ENCODE measurements around the gene TUBB2B.

Gene TUBB2B
- total RNA-seq, result 0.63 to 1.2 reads per million in 2 donors

GRCh38 chr6:3227363-3228045, at the start of gene TUBB2B:
Gene TUBB2B (minus strand): TSS chr6:3227653. CDS start chr6:3227543, 110 bp downstream.
- DNase-seq, result no peak

- DNase-seq, result no peak
Observed at GRCh38 chr6:3277251-3277650, 49.8 kb upstream of the TUBB2B start.

GRCh38 chr6:3276174-3277167, 49.0 kb upstream of the TUBB2B start:
- no peak for DNase-seq

GRCh38 chr6:3273707-3274521, 46.5 kb upstream of the TUBB2B start:
- no peak for DNase-seq

- no peak for DNase-seq
Observed at GRCh38 chr6:3272911-3273547, 45.6 kb upstream of the TUBB2B start.

- no peak for DNase-seq
Observed at GRCh38 chr6:3271756-3272155, 44.3 kb upstream of the TUBB2B start.

GRCh38 chr6:3270258-3270657, 42.8 kb upstream of the TUBB2B start:
- DNase-seq, result no peak

- DNase-seq, result no peak
Observed at GRCh38 chr6:3269281-3269975, 42.0 kb upstream of the TUBB2B start.

- no peak for DNase-seq
Observed at GRCh38 chr6:3268680-3269079, 41.2 kb upstream of the TUBB2B start.

- DNase-seq, result no peak
Observed at GRCh38 chr6:3267162-3267561, 39.7 kb upstream of the TUBB2B start.

- DNase-seq, result no peak
Observed at GRCh38 chr6:3266170-3266569, 38.7 kb upstream of the TUBB2B start.

- DNase-seq, result no peak
Observed at GRCh38 chr6:3265671-3266070, 38.2 kb upstream of the TUBB2B start.

GRCh38 chr6:3264356-3264755, 36.9 kb upstream of the TUBB2B start:
- DNase-seq, result no peak

GRCh38 chr6:3263096-3263495, 35.6 kb upstream of the TUBB2B start:
- DNase-seq, result no peak

- no peak for DNase-seq
Observed at GRCh38 chr6:3261921-3262320, 34.5 kb upstream of the TUBB2B start.

- no peak for DNase-seq
Observed at GRCh38 chr6:3261518-3261820, 34.0 kb upstream of the TUBB2B start.

- no peak for DNase-seq
Observed at GRCh38 chr6:3260772-3261517, 33.5 kb upstream of the TUBB2B start.

- no peak for DNase-seq
Observed at GRCh38 chr6:3260296-3260695, 32.8 kb upstream of the TUBB2B start.

GRCh38 chr6:3259491-3259958, 32.1 kb upstream of the TUBB2B start:
- no peak for DNase-seq

GRCh38 chr6:3258720-3259490, 31.5 kb upstream of the TUBB2B start, which contains the start of gene PSMG4:
Gene PSMG4 (plus strand): TSS chr6:3258947. CDS start chr6:3259023, 76 bp downstream.
- peak; percentile 94 for DNase-seq
